HG03575 (cell line): ENCODE results near the gene NOTCH4.
"Not testable (repeated sequence)": the region's sequence is repeated elsewhere in the genome, so short reads cannot be mapped to it uniquely, and the experiment has no call there.

Experiments
- ATAC-seq: cut with Tn5 transposase; IDR thresholded peaks from one replicate; pipeline ENCODE4 v1.9.1; 2021; ENCODE audit not compliant: unreplicated experiment, insufficient number of reproducible peaks, low FRiP score; ENCODE audit errors: extremely low read depth

NOTCH4 gene

DNA sequence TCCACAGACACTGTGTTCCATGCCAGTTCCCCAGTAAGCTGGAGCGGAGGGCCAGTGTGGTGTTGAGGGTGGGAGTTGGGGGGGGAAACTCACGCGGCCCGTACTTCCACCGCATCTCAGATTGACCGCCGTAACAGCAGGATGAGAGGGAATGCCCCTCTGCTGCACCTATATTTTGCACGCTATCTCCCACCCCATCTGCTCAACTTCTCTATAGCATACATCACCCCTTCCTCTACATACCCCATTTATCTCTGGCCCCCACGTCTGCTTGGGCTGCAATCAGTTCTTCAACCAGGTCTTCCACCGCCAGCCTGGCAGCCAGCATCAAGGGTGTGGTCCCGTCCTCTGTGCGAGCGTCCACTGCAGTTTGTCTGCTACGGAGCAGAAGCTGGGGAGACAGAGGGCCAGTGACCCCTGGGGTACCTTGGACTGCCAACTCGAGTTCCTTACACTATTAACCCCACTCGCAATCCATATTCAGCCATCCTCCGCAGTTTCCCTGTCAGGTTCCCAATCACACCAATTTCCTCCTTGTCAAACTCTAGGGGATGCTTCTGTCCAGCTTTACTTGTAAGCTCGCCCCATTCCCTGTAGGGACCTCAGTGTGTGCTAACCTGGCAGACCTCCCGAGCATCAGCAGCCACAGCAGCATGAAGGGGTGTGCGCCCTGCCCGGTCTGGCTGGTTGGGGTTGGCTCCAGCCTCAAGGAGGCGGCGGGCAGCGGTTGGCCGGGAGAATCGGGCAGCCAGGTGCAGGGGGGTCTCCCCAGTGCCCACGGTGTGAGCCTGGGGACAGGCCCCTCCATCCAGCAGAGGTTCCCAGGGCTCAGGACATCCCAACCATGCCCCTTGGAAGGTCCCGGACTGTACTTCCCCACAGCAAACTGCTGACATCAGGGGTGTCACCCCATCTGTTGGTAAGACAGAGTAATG, 26.9 kb downstream of the NOTCH4 start:
- no peak for ATAC-seq

DNA sequence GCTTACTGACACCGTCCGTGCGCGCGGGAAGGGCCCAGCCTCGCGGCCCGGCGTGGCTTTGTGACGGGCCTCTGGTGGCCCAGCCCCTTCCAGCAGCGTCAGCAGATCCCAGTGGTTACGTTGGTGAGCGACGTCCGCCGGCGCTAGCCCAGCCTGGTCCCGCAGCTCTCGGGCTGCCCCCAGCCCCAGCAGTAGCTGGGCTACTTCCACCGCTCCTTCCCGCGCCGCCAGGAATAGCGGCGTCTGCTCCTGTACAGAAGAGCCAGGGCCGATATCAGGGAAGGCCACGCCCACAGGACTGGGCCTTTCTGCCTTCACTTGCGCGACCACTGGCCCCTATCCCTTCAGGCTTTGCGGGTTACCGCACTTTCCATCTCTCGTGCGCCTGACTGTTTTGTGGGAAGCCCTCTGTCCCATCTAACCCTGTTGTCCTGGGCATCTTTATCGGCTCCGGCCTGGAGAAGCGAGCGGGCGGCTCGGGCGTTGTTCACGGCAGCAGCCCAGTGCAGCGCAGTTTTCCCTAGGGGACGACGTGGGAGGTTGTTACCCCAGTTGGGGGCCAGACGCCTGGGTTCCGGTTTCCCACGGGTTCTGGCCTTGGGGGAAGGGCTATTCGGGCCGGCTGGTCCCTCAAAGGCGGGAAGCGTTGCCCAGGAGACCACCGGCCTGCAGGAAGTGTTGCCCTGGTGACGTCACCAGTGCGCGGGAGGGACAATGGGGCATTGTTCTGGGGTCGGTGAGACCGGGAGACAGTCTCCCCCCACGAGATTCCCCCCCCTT, 27.8 kb downstream of the NOTCH4 start:
- peak; percentile 31 for ATAC-seq

DNA sequence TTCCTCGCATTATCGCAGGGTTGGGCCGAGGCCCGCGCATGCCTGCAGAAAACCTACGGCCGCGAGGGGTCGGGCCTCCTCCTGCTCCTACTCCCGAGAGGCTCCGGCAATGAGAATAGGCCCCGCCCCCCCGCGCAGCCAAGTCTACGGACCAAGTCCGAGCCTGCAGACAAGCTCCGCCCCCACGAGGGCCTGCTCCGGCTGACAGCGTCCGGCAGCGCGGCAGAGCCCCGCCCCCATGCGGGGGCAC, 28.3 kb downstream of the NOTCH4 start:
- ATAC-seq = no peak

DNA sequence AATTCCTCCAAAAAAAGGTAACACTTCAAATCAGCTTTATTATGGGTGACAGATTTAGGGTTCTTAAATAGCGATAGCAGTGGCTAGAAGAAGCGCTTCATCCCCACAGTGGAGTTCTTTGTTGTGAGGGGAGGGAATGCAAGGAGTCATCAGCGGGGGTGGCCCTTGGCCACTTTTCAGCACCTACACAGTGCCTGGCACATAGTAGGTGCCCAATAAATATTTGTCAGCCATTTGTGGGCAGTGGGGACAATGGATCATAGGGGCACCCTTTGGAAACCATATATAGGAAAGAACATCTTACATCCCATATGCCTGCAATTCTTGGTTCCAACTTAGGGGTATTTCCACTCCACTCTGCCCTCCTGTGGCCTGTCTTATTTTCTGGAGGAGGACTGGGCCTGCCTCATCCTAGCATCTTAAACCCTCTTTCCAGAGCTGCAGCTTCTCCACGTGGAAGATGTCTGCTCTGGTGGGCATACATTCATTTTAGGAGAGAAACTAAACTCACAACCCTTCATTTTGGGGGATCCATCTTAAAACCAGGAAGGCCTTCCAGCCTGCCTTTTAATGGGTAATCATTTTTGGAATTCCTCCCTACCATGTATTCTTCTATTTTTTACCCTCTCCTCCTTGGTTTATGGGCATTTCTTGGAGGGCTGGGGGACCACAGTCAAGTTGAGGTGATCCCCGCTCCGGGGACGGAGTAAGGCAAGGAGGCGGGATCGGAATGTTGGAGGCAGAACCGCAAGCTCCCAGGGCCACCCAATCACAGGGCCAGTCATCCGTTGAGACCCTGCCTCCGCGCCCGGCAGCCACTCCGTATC, 28.8 kb downstream of the NOTCH4 start:
- ATAC-seq = peak; percentile 41

DNA sequence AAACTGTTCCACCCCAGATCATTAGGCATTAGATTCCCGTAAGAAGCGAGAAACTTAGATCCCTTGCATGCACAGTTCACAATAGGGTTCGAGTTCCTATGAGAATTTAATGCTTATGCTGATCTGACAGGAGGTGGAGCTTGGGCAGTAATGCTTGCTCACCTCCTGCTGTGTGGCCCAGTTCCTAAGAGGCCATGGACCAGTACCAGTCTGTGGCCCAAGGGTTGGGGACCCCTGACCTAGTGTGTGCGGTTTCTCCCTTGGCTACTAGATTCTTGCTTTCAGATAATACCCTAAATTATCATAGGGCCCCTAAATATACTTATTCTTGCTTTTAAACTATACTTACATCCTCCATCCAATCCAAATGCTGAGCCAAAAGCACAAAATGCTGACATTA, 29.5 kb downstream of the NOTCH4 start:
- no peak for ATAC-seq

DNA sequence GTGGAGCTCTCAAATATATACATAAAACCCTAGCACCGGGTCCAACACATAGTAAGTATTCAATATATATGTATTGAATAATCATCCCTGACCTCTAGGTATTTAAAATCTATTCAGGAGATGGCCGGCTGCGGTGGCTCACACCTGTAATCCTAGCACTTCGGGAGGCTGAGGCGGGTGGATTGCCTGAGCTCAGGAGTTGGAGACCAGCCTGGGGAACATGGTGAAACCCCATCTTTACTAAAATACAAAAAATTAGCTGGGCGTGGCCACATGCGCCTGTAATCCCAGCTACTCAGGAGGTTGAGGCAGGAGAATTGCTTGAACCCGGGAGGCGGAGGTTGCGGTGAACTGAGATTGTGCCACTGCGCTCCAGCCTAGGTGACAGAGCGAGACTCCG, 30.8 kb downstream of the NOTCH4 start:
- not testable (repeated sequence) for ATAC-seq

DNA sequence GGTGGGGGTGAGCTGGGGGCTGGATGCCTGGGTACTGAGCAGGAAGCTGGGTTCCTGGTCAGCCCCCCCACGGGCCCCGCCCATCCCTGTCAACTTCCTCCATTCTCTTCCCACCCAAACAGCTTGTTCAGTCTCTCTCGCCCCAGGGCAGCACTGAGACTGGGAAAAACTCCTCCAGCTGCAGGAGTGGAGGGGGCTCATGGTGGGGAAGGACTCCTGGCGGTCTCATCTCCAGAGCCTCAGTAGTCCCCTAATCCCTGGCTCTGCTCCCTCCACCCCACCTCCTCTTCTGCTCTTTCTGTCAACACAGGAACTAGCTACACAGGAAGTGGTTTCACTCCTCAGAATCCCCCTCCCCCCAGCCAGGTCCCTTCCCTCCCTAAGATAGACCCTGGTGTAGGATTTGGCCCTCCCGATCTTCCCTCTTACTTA, 31.2 kb downstream of the NOTCH4 start, which contains the start of gene GPSM3:
TSS of gene GPSM3 (minus strand) at position 36 of the 432 bp plus-strand sequence. CDS start 130 bp downstream, outside the sequence.
- no peak for ATAC-seq

DNA sequence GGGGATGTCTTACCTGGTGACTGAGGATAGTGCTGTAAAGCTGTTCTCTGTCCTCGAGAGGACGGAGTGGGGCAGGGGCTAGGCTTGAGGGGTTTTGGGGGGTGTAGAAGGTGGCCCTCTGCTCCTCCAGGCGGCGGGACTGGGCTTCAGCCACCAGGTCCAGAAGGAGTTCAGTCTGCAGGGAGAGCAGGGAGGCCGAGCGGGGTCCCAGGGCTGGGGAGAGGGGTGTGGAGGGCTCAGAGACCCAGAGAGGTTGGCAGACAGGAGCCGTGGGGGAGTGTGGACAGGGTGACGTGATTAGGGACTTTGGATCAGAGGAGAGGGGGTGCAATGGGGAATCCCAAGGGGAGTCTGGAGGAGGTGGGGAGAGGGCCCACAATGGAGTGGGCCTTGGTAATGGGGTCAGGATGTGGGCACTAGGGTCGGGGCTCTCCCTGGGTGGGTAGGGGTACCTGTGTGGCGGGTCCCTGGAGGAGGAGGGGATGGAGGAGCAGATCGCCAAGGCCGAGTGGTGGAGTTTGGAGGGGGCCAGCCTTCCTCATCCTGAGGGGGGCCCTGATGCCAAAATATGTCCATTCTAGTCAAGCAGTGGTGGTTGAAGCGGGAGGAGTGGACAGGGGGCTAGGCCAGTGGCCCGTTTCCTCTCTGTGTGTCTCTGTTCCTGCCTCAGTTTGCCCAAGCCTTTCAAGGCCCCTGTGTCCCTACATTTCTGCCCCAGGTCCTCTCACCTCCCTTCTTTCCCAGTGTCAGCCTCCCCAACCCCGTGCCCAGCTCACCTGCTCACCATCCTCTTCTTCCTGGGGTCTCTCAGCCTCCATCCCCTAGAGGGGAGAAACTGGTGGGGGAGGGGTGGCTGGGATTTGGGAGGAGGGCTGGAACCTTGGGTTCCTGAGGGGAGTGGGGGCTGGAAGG, 31.9 kb downstream of the NOTCH4 start:
- ATAC-seq = no peak

DNA sequence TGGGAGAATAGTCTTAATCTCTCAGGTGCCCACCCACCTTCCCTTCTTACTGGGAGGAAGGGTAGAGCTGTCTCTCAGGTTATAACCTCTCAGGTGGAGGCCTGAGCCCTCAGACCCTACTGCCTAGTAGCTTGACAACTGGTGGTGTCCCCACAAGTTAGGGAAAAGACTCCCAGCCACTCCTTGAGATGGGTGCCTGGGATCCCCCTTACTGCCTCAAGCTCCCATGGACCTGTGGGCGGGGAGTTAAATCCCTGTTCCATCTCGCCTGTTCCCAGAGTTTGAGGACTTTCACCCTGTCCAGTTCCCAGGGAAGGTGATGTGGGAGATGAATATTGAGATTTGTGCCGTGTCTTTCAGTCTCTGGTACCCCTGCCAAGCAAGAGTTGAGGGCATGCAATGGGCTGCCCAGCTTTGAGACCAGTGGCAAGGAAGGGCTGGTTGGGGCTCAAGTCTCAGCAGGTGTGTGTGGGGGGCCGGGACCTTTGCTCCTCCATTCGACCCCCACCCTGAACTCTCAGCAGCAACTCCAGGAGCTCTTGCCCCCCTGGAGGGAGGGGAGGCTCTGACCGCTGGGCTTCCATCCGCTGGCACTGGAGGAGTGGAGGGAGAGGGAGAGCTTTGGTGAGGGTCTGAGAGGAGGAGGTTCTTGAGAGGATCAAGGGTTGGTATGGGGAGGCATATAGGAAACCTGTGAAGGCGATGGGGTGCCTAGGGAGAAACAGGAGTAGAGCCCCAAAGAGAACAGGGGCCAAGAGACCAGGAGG, 32.8 kb downstream of the NOTCH4 start:
- no peak for ATAC-seq

DNA sequence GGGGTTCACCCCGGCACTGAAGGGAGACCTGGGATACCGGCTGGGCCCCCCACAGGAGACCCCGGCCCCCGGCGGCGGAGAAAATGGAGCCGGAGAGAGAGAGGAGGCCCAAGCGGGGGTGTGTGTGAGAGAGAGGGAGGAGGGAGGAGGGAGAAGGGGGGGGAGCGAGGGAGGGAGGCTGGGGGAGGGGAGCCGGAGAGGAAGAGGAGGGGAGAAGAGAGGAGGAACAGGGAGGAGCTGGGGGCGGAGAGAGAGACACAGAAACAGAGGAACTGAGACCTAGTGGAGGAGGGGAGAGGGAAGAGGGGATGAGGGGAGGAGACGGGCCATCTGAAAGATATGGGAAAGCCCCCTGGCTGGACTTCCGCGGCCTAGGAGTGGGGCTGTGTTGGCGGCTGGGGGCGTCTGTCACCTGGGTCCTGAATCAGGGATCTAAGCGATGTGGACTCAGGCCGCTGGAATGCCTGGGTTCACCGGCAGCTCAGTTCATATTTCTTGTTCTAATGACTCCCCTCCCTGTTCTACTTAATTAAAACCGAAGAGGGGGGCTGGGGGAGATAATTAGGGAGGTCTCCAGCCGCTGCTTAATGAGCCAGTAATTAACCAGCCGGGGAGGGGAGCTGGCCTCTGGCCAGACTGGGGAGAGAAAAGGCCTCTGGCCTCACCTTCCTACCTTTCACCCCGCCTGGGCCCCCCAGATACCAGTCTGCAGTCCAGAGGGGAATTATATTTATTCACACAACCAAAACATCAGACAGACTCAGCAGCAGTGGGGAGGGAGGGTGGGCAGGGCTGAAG, 33.6 kb downstream of the NOTCH4 start, which contains the start of gene PBX2:
TSS of gene PBX2 (minus strand) at position 149 of the 798 bp plus-strand sequence. CDS start 287 bp downstream, outside the sequence.
- ATAC-seq = no peak

DNA sequence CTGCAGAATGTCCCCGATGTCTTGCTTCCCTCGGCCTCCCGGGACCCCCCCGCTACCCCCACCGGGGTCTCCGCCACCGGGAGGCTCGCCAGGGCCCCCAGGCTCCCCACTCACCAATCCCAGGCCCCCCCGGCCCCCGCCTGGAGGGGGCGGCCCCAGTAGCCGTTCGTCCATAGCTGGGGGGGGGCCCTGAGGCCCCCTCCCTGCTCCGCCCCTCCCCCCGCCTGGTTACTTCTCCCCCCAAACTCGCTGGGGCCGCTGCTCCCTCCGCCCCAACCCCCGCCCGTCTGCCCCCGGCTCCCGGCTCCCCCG, 34.2 kb downstream of the NOTCH4 start:
- no peak for ATAC-seq

DNA sequence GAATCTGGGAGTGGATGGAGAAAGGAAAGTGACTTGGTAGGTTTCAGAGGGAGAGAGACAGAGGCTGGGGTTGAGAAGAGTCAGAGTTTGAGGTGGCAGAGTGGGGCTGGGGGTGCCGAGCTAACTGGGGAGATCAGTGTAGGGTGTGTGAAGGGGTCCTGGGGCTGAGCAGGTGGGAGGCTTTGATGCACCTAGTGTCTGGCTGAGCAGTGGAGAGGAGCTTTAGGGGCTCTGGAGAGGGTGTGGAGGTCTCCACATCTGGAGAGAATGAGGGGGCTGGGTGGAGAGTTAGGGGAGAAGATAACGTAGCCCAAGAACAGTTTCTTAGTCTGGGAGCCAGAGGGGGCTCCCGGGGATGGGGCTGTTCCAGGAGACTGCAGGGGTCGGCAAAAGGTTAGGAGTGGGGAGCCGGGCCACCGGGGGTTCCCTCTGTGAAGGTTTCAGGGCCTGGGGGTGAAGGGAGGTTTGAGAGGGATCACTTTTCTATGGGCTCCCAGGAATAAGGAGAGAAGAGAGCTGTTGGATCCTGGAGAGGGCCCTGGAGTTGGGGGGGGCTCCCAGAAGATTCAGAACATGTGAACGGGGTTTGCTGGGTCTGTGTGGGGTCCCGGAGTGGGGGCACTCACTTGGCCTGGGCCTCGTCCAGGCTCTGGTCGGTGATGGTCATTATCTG, 34.7 kb downstream of the NOTCH4 start:
- ATAC-seq = no peak

DNA sequence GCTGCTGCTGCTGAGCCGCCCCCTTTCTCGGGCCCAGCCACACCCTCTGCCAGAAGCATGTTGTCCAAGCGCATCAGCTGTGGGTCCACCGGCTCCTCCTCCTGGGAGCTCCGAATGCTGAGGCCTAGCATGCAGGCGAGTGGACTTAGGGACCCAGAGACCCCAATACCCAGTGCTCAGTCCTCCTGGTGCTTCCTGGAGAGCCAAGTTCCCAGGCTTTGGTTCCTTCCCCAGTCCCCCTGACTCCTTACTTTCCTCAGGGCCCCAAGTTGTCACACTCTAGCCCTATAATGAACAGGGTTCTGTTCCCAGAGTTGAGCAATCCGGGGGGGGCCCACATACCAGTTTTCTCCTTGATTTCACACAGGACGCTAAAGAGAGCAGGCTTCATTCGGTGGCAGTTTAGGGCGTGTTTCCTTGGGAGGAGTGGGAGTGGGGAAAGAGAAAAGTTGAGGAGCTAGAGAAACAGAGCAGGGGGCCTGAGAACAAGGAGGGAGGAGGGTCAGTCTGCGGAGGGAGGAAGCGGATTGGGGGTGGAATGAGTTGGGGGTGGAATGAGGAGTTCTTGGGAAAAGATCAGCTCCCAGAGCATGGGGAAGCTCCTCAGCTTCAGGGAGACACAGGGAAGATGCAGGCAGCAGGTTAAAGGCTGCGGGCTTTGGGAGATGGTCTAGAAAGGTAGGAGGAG, 35.3 kb downstream of the NOTCH4 start:
- ATAC-seq = no peak

DNA sequence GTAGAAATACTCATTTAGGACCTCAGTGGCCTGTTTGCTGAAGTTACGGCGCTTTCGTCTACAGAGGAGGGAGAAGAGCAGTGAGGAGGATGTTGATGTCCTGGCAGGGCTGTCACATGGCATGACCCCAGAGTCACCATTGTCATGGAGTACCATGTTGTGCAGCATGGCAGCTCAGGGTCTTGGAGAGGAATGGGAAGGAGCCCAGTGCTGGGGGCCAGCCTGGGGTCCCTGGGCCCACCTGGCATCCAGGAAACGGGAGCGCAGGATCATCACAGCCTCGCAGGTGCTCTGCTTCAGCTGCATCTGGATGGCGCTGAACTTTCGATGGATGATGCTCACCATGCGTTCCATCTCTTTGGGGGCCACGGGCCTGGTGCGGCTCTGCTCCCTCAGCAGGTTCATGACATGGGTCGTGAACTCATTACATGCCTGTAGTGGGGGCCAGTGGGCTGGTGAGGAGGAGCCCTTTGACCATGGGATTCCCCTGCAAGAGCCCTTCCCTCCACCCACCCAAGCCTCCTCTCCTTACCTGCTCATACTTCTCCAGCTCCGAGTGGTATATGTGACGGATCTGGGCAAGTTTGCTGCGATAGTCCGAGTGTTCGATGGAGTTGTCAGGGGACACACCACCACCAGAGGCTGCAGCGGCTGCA, 36.0 kb downstream of the NOTCH4 start:
- not testable (repeated sequence) for ATAC-seq

DNA sequence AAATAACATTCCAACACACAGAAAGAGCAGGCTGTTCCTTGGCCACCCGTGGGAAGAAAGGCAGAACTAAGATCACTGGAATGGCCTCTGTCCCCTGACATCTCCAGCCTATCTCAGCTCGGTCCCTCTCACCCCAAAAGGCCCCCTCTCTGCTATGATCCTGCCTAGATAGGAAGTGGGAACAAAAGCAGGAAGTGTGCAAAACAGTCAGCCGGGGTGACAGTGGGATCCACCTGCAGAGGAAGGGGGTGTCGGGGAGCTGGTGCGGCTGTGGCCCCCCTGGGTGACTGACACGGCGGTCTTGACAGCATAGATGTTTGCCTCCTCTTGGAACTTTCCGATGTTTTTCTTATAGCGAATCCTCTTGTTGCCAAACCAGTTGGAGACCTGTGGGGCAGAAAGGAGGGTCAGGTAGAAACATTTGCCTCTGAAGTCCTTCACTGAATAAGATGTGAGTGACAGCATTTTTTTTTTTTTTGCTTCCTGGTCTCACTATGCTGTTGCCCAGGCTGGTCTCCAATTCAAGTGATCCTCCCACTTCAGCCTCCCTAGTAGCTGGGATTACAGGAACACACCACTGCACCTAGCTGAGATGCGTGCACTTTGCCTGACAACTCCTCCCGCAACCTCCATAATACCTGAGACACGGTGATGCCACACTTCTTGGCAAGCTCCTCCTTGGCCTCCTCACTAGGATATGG, 36.7 kb downstream of the NOTCH4 start:
- ATAC-seq = no peak
